Measurements from ENCODE around the gene TLN1. TPM values are rescaled to one million over a fixed set of nuclear protein-coding genes. Genes with fewer than 3 reads are reported as not detected.

The TLN1 gene
- total and polyA plus RNA-seq, 2 donors (not counting 1 experiment from before 2014, with no cell fraction given) = 102 to 280 TPM

GRCh38 chr9:35766997-35767396 is 35.0 kb upstream of the TLN1 start:
- no CpG with 5 or more reads among the region's 2 CpGs for WGBS (ENCODE audit: insufficient coverage)
- Histone ChIP-seq H4K20me1 (ENCODE audit: control insufficient read depth, insufficient read depth, low read length, poor library complexity, severe bottlenecking) (peaks cover 61% of the 10 kb centered on the region), H3K27ac (ENCODE audit: low read length in 2 of 2) (no peak overlapping the region), H3K9me3 (ENCODE audit: control extremely low read depth in 1 of 3, control insufficient read depth in 2 of 3, insufficient read depth in 1 of 3, low read length in 2 of 3) (peaks cover 0 to 2% (median 0%) of the 10 kb centered on the region in 3 donors), H2AFZ (ENCODE audit: insufficient read depth, low read depth, low read length, poor library complexity, severe bottlenecking) (no peak overlapping the region), H3K27me3 (replicated peaks in 1 of 4; ENCODE audit: control extremely low read depth in 1 of 4, control insufficient read depth in 3 of 4, insufficient read depth in 4 of 4, low read length in 3 of 4) (no peaks in the 10 kb centered on the region), H3K4me3 (ENCODE audit: control extremely low read depth in 1 of 5, extremely low read depth in 1 of 5, insufficient read depth in 1 of 5, low read depth in 2 of 5, low read length in 4 of 5) (no peak overlapping the region), H3K79me2 (ENCODE audit: control insufficient read depth, insufficient read depth, low read length) (peaks cover 85% of the 10 kb centered on the region), H3K9ac (ENCODE audit: low read length) (no peak overlapping the region), H3K4me2 (replicated peaks; ENCODE audit: low read depth, low read length, poor library complexity, severe bottlenecking) (no peak overlapping the region), H3K36me3 (replicated peaks in 1 of 2; ENCODE audit: control extremely low read depth in 1 of 2, control insufficient read depth in 1 of 2, extremely low read depth in 1 of 2, insufficient read depth in 2 of 2, low read length in 1 of 2) (peaks cover 2 to 12% of the 10 kb centered on the region in 2 experiments), H3K4me1 (ENCODE audit: control insufficient read depth in 2 of 2, insufficient read depth in 2 of 2, low read length in 2 of 2) (no peaks in the 10 kb centered on the region)
- no peak overlapping the region for H3K27ac Mint-ChIP-seq
- no peaks in the 10 kb centered on the region for H3K27me3 Mint-ChIP-seq
- no peak overlapping the region for H3K4me3 Mint-ChIP-seq
- no peak for DNase-seq
- intact Hi-C loops (cut with micrococcal nuclease) = no loop called here
- no peaks in the 10 kb centered on the region for H3K9me3 Mint-ChIP-seq (ENCODE audit: insufficient read depth)
- CTCF ChIA-PET = interaction anchor here (1.0 kb wide), 1 partner anchor 9 kb away, joined by 3 read pairs; no protein-coding TSS in a partner anchor
- POLR2A ChIA-PET = interaction anchor here (0.7 kb wide), 2 partner anchors 8 to 23 kb away, joined by 7 to 11 read pairs; no protein-coding TSS in a partner anchor
- no peak for ATAC-seq (ENCODE audit: low read depth)
- H3K4me1 Mint-ChIP-seq = peaks cover 15% of the 10 kb centered on the region
- TF ChIP-seq EZH2 (IDR thresholded peaks at IDR 0.05; ENCODE audit: borderline replicate concordance, insufficient read depth, low read depth, low read length, poor library complexity, severe bottlenecking) (no peak), CTCF (IDR thresholded peaks at IDR 0.05) (no peak)

GRCh38 chr9:35763803-35764202 is 31.8 kb upstream of the TLN1 start:
- intact Hi-C loops (cut with micrococcal nuclease) = no loop called here
- H3K9ac ChIP-seq (ENCODE audit: low read length) = no peak overlapping the region
- peaks cover 40% of the 10 kb centered on the region for H3K4me1 Mint-ChIP-seq
- TF ChIP-seq CTCF (IDR thresholded peaks at IDR 0.05) = no peak
- no peak for TF ChIP-seq EZH2 (IDR thresholded peaks at IDR 0.05; ENCODE audit: borderline replicate concordance, insufficient read depth, low read depth, low read length, poor library complexity, severe bottlenecking)
- H3K4me1 ChIP-seq (ENCODE audit: control insufficient read depth in 2 of 2, insufficient read depth in 2 of 2, low read length in 2 of 2) = peaks cover 5 to 7% of the 10 kb centered on the region in 2 donors
- peaks cover 88% of the 10 kb centered on the region for H3K79me2 ChIP-seq (ENCODE audit: control insufficient read depth, insufficient read depth, low read length)
- no peaks in the 10 kb centered on the region for H3K27me3 ChIP-seq (replicated peaks in 1 of 4; ENCODE audit: control extremely low read depth in 1 of 4, control insufficient read depth in 3 of 4, insufficient read depth in 4 of 4, low read length in 3 of 4)
- peaks cover 0 to 2% (median 0%) of the 10 kb centered on the region in 3 donors for H3K9me3 ChIP-seq (ENCODE audit: control extremely low read depth in 1 of 3, control insufficient read depth in 2 of 3, insufficient read depth in 1 of 3, low read length in 2 of 3)
- CTCF ChIA-PET = interaction anchor here (1.8 kb wide), 1 partner anchor 26 kb away, joined by 6 read pairs; no protein-coding TSS in a partner anchor
- ATAC-seq (ENCODE audit: low read depth) (no peak), DNase-seq (no peak)
- H3K4me2 ChIP-seq (replicated peaks; ENCODE audit: low read depth, low read length, poor library complexity, severe bottlenecking) = no peak overlapping the region
- H3K27me3 Mint-ChIP-seq = no peaks in the 10 kb centered on the region
- POLR2A ChIA-PET = no interaction called here
- H2AFZ ChIP-seq (ENCODE audit: insufficient read depth, low read depth, low read length, poor library complexity, severe bottlenecking) = no peak overlapping the region
- no peak overlapping the region for H3K27ac ChIP-seq (ENCODE audit: low read length in 2 of 2)
- H4K20me1 ChIP-seq (ENCODE audit: control insufficient read depth, insufficient read depth, low read length, poor library complexity, severe bottlenecking) = peaks cover 35% of the 10 kb centered on the region
- no CpG with 5 or more reads among the region's 1 CpG for WGBS (ENCODE audit: insufficient coverage)
- no peaks in the 10 kb centered on the region for H3K9me3 Mint-ChIP-seq (ENCODE audit: insufficient read depth)
- H3K4me3 Mint-ChIP-seq = no peak overlapping the region
- peaks cover under 1 to 10% of the 10 kb centered on the region in 2 experiments for H3K36me3 ChIP-seq (replicated peaks in 1 of 2; ENCODE audit: control extremely low read depth in 1 of 2, control insufficient read depth in 1 of 2, extremely low read depth in 1 of 2, insufficient read depth in 2 of 2, low read length in 1 of 2)
- H3K4me3 ChIP-seq (ENCODE audit: control extremely low read depth in 1 of 5, extremely low read depth in 1 of 5, insufficient read depth in 1 of 5, low read depth in 2 of 5, low read length in 4 of 5) = no peak overlapping the region
- H3K27ac Mint-ChIP-seq = no peak overlapping the region
